NCI-H1417 treated with DMSO at 0.1 percent for 48 hours (cell line): ENCODE data around the gene ROR1.
"Not testable (repeated sequence)": the region's sequence is repeated elsewhere in the genome, so short reads cannot be mapped to it uniquely, and the experiment has no call there.

Experiments
- DNase-seq: peaks from one replicate; lab custom pipeline; 2025; lab: John Stamatoyannopoulos, UW

ROR1 gene

GRCh38 chr1:64061430-64062104, 287.8 kb downstream of the ROR1 start:
- no peak for DNase-seq

DNA sequence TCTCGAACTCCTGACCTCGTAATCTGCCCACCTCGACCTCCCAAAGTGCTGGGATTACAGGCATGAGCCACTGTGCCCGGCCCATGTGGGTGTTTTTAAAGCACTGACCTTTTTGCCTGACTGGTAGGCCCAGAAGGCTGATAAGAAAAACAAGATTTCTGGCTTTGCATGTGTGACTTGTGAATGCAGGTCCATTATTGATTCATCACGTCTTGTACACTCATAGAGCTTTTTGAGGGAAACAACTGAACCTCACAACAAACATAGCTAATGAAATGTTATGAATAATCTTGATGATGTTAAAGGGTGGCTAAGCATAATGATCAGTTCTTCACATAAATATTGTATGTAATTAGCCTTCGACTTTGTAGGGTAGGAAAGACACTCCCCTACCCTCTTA, 288.7 kb downstream of the ROR1 start:
- no peak for DNase-seq

- no peak for DNase-seq
These were observed 289.2 kb downstream of the ROR1 start for GRCh38 chr1:64062941-64063581.

- no peak for DNase-seq
These were observed 291.8 kb downstream of the ROR1 start for GRCh38 chr1:64065571-64065970.

DNA sequence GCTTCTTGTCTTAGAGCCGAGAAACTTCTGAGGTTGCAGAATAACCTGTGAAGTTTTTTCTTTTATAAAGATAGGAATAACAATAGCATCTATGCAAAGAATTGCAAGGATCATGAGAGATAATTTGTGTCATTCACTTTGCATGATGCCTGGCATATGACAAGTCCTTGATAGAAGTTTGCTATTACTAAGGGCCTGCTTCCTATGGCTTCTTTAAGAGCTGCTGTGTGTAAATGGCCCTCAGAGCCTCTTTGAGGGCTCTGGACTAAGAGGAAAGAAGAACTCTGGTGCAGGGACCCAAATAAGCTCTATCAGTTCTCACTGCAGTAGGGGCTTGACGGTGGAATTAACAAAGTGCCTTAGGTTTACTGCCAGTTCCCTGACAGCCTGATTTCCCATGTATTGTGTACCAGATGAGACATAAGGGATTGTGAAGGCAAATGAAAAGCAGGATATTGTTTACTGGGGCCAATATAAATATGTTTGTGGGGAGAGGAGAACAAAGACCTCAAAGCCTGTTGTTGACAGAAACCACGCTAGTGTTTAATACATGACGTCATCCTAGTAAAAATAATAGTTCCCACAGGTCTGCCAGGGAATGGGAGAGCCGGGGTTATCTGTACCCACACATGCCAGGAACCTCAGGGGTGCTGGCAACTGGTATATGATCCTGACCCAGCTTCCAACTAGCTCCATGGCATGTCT, 298.4 kb downstream of the ROR1 start:
- DNase-seq: no peak

DNA sequence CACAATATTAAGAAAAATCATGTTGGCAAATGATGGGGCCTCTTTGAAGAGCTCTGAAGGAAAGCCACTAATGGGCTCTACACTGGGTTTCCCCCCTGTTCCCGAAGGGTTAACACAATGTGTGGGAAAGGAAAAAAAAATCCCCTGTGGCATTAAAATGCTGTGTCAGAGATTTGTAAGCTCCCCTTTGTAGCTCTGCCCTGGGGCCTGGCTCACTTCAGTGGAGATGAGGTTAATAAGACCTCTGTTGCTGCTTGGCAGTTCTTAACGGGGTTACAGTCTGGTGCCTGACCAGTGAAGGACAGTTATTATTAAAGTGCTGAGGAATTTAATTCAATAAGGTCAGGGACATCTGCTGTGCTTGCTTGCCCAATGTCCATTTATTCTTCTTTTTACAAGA, 299.9 kb downstream of the ROR1 start:
- DNase-seq: no peak

DNA sequence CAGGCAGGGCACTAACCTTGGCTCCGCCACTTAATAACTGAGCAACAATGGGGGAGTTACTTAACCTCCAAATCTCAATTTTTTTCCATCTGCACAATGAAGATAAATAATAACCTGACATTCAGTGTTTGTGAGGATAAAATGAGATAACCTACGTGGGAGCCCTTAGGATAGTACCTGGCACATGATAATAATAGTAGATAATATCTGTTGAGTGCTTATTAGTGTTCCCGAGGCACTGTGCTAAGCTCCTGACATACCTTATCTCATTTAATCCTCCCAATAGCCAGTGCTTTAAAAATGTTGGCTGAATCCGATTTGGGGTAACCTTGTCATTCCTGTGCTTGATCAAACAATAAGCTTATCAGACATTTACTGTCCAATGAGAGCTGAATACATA, 300.9 kb downstream of the ROR1 start:
- no peak for DNase-seq

- no peak for DNase-seq
These were observed 303.6 kb downstream of the ROR1 start for GRCh38 chr1:64077281-64077940.

DNA sequence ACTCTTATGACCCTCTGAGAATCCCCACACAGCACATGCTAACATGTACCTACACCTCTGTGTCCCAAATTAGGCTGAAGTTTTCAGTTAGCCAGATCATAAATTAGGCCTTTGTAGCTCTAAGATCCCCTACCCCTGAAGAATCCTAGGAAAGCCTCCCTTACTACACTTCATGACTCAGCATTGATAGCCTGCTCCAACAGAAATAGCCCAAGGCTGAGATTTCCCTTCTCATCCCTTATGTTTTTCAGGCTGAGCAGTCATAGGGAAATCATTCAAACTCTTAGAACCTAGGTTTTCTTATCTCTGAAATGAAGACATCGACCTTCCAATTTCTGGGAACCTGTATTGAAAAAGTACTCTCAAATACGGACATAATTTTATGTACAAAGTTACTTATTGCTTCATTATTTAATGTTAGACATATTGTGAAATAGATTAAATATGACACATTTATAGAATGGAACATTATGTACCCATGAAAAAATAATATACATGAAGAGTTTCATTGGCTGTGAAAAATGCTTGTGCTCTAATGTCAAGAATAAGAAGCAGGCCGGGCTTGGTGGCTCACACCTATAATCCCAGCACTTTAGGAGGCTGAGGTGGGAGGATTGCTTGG, 307.2 kb downstream of the ROR1 start:
- no peak for DNase-seq

- no peak for DNase-seq
These were observed 308.6 kb downstream of the ROR1 start for GRCh38 chr1:64082459-64082858.

DNA sequence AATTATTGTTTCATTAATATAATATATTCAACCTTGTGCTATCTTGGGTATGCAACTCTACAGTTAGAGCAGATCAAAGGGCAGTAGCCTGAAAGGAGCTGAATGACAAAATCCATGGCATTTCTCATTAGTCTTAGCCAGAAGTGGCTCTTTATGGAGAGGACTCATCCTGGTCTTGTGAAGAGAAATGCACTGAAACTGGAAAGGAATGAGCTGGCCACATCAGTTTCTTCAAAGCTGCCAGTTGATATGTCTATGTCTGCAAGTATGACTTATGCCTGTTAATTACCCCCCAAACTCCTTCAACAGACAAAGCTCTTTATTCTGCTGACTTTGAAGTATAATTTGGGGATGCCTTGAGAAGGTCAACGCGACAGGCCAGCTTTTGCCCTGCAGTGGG, 310.6 kb downstream of the ROR1 start:
- no peak for DNase-seq

- DNase-seq: no peak
These were observed 314.0 kb downstream of the ROR1 start for GRCh38 chr1:64087768-64088167.

DNA sequence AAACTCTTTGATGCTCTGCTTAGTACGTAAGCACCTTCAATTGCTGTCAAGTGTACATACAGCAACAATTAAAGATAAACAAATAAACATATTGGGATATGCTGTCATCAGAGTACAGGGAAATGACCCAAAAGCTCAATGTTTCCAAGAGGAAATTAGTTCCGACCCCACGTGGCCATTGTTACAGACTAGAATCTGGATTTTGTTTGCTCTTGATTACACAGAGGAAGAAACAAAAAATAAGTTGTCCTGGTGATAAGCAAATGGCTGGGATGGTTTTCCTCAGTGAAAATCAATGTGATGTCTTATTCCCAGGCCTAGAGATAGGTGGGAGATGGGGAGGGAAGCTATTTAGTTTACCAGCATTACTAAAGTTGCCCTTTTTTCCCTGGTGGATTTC, 316.6 kb downstream of the ROR1 start:
- DNase-seq: no peak

- DNase-seq: no peak
These were observed 319.1 kb downstream of the ROR1 start for GRCh38 chr1:64092851-64093371.

DNA sequence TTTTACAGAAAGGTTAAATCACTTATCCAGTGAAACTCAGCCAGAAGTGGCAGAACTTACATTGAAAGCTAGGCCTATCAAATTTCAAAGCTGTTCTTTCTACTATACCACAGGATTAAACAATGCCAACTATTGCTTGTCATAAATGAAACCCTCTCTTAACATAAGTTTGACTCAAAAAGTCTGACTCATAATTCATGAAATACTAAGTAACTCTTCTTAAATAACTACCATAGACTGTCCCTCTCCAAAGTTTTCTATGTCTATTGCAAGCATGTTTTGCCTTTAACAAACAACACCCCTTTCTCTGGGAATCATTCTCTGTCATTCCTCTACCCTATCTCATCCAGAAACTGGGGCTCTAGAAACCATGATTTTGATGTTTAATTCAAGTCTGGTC, 320.1 kb downstream of the ROR1 start:
- no peak for DNase-seq

- no peak for DNase-seq
These were observed 322.0 kb downstream of the ROR1 start for GRCh38 chr1:64095832-64096231.

DNA sequence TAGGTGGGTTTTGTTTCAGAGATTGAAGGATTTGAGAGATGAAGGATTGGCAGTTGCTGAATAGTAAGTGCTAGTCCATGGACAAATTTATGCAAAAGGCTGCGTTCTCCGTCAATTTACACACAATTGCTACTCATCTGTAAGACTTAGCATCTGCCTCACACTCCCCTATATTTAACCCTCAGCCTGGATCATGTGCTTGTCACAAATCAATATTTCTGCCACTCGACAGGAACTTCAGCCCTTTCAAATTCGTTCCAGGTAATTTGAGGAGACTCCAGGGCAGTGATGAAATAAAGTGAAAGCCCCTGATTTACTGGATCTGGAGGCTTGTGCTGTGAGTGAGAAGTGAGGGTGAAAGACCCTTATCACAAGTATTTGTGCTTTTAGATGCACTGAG, 324.0 kb downstream of the ROR1 start:
- no peak for DNase-seq

DNA sequence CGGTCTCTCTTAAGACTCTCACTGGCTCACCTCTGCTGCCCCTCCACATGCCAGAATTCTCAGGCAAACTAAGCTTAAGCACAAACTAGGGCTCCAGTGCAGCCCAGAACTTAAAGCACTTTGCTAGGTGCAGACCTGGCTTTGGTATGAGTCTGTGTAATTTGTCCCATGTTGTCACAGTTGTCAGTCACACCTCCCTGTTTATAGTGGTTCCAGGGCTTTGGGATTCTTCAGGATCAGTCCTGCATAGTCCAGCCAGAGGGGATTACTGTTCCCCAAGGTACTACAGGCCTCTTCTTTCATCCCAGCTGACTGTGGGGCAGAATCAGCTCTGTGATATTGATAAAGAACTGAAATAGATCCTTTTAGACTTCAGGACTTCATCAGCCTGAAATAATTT, 324.6 kb downstream of the ROR1 start:
- DNase-seq: no peak

GRCh38 chr1:64098846-64099582, 325.2 kb downstream of the ROR1 start:
- no peak for DNase-seq

GRCh38 chr1:64100791-64101190, 327.0 kb downstream of the ROR1 start:
- DNase-seq: no peak

DNA sequence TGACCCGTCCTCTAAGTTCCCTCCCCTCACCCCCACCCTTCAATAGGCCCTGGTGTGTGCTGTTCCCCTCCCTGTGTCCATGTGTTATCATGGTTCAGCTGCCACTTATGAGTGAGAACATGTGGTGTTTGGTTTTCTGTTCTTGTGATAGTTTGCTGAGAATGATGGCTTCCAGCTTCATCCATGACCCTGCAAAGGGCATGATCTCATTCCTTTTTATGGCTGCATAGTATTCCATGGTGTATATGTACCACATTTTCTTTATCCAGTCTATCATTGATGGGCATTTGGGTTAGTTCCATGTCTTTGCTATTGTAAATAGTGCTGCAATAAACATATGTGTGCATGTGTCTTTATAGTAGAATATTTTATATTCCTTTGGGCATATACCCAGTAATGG, 330.8 kb downstream of the ROR1 start:
- not testable (repeated sequence) for DNase-seq
